Epithelial cell of umbilical artery (primary cell): ENCODE results near the gene UNC45A. TPM values are rescaled to one million over a fixed set of nuclear protein-coding genes. Genes with fewer than 3 reads are reported as not detected.

Source experiments
- total RNA-seq: library from RNA; depleted of rRNA; stranded (reverse); fragments of >200 nt; gene quantifications from 2 replicates; pipeline ENCODE4 v1.2.3, GENCODE V29; 2014

Gene UNC45A
- 119 and 151 TPM in 2 replicates for total RNA-seq

DNA sequence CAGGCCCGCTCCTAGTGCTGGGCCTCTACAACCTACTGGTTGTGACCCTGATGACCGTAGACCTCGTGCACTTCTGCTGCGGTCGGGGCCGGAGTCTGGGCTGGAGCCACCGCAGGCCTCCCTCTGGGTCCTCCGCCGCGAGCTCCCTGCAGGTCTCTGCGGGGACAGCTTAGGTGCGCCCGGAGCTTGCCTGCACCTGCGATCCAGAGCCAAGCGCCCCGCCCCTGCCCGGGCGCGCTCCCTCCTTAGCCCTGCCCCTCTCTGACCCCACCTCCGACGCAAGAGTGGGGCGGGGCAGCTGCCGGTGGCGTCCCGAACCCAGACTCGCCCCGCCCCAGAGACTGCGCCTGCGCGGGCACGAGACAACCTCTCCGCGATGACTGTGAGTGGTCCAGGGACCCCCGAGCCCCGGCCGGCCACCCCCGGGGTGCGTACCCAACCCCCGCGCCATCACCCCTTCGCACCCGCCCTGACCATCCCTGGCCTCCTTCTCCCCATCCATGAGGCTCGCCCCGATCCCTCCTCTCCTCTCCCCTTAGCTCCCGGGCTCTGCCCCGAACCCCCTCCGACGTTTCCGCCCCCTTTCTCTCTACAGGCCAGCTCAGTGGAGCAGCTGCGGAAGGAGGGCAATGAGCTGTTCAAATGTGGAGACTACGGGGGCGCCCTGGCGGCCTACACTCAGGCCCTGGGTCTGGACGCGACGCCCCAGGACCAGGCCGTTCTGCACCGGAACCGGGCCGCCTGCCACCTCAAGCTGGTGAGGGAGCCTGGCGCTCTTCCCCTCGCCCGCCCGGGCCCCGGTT lies at the start of gene UNC45A:
Gene UNC45A, plus strand, starts transcription at position 337 of the 803 bp plus-strand sequence. Its CDS starts 40 bp downstream, at position 377.

GRCh38 chr15:90902840-90903732 lies 32.0 kb upstream of the UNC45A start, which contains the start of gene MAN2A2:
Gene MAN2A2, plus strand, starts transcription at chr15:90903302. Its CDS starts 906 bp downstream, at chr15:90904208.

GRCh38 chr15:90931828-90932659 lies 3.0 kb upstream of the UNC45A start, which contains the start of gene HDDC3:
Gene HDDC3, minus strand, starts transcription at chr15:90932549. Its CDS starts 9 bp downstream, at chr15:90932540.

DNA sequence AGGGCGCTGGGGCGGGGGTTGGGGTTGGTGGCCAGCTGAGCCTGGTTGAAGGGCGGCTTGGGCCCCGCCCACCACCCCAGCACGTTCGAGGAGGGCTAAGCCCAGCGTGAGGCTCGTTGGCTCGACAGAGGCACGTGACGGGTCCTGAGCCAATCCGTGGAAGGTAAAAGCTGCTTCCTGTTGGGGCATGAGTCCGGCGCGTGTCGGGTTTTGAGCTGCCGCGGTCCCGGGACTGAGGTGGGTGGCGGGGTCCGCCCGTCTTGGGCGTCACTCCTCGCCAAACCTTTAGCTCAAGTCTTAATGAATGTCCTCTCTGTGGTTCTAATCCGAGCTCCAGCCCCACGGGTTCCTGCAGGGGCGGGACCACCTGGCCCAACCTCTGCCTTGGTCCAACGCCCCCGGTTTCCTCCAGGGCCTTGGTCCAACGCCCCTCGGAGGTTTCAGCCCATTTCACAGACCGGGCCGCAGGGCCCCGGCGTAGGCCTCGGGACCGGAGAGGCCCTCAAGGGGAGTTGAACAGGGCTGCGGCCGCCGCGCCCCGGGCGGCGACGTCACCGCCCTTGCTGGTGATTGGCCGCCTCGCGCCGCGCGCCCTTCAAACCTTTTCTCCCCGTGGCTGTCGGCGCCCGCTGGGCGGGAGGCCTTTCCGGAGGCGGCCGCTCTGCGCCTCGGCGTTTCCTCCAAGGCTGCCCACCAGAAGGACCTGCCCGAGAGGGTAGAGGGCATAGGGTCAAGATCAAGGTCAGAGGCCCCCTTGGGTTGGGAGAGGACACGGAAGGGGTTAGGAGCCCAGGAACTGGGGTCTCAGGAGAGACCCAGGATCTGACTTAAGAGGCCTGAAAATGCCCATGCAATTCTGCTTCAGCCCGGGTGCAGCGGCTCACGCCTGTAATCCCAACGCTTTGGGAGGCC lies 19.9 kb downstream of the UNC45A start, which contains the start of gene RCCD1:
Gene RCCD1, plus strand, starts transcription at position 173 of the 912 bp plus-strand sequence. CDS start 1,851 bp downstream, outside the sequence.

DNA sequence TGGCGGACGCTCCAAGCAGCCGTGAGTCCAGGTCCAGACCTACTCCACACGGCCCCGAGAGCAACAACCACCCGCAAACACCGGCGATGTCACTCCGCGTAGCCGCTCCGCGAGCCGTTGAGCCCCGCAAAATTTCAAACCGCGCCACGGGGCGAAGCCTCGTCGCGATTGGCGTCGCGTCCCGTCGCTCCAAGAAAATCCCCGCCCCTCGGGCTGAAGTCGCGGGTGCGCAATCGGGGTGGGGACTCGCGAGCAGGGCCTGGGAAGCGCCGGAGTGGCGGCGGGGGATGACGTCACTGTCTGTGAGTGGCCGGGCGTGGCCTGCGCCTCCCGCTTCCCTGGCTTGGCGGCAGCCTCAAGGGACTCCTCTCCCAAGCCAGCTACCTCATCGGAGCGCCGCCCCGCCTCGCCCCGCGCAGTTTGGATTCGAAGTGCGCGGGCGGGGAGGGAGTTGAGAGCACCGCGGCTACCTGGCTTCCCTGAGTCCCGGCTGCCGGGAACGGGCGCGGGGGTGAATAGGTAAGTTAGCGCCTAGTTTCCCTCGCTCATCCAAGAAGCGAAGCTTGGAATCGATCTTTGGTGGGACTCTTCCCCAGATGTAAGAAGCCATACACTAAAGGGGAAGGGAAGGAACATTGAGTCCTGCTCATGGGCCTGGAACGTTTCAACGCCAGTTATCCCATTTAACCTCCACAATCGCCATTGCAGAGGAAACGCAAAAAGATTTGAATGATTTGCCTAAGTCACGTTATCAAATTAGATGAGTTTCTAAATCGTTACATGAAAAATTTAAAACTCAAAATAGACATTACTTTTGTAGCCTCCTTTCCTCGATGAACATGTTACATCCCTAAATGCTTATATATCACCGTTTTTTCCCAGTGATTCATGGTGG lies 59.6 kb downstream of the UNC45A start, which contains the start of gene PRC1:
Gene PRC1, minus strand, starts transcription at position 119 of the 895 bp plus-strand sequence. Its CDS starts 118 bp downstream, at position 1.

Other genes with a start within 250 kb of the UNC45A start
- 6.5 and 7.3 TPM in 2 replicates for gene BLM, start 217.9 kb upstream of the UNC45A start, total RNA-seq
- 56.8 and 90.3 TPM in 2 replicates for gene FURIN, start 66.7 kb upstream of the UNC45A start, total RNA-seq
- 73.4 and 103 TPM in 2 replicates for gene FES, start 50.8 kb upstream of the UNC45A start, total RNA-seq
- gene MAN2A2, start 32.0 kb upstream of the UNC45A start, total RNA-seq, result 14.0 TPM in 2 replicates
- 17.5 and 22.9 TPM in 2 replicates for gene HDDC3, start 2.7 kb upstream of the UNC45A start, total RNA-seq
- 8.8 and 12.5 TPM in 2 replicates for gene RCCD1, start 19.6 kb downstream of the UNC45A start, total RNA-seq
- 160 and 204 TPM in 2 replicates for gene PRC1, start 59.2 kb downstream of the UNC45A start, total RNA-seq
- 8.8 and 12.7 TPM in 2 replicates for gene VPS33B, start 87.3 kb downstream of the UNC45A start, total RNA-seq
- gene SV2B, start 165.0 kb downstream of the UNC45A start, total RNA-seq, result not detected in 2 replicates